Myocyte (in vitro differentiated cells): ENCODE results near the gene ZC3H18. TPM values are rescaled to one million over a fixed set of nuclear protein-coding genes. Genes with fewer than 3 reads are reported as not detected.

Source experiments
- DNase-seq: peaks from one replicate; pipeline ENCODE4 v3.0.0-alpha.2; 2012; ENCODE audit warnings: low read depth
- total RNA-seq: library from RNA; depleted of rRNA; stranded (reverse); fragments of >200 nt; gene quantifications from 2 replicates; pipeline ENCODE4 v1.2.3, GENCODE V29; 2014

Gene ZC3H18
- total RNA-seq, 1 donor from 2014 or later: 13.4 TPM

DNA sequence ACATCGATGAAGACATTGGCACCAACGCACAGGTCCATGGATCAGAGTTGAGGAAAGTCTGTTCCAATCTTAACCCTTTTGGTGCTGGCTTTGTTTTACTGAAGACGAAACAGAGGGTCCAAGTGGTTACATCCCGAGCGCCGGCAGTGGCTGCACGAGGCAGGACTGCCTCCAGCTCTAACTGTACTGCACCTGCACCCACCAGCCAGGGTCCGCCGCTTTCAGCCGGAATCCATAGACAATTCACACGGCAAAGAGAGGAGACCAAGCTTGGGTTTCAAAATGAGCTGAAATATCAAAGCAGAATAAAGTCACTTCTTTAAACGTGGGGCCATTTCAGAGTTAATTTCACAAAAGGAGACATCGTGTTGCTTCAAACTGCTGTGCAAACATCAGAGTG is 21.2 kb upstream of the ZC3H18 start:
- DNase-seq: no peak

DNA sequence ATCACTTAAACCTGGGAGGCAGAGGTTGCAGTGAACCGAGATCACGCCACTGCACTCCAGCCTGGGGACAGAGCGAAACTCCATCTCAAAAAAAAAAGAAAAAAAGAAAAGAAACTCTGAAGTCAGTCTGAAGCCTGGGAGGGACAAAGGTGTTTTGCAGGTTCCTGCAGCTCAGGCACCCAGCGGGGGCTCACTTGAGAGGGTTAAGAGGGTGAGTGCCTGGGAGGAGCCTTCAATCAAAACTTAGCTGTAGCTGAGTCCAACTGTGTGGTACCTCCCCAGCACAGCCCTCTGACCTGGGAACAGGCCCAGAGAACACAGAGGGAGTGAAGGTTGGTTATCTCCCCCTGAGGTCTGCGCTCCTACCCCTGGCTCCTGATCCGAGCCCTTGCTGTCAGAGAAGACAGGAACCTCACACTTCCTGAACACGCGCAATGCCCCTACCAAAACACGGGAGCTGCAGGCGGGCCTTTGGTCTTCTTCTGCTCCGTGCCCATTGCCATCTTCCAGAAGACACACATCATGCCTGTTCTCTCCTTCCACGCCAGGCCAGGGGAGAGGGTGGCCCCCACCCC is 20.4 kb upstream of the ZC3H18 start:
- no peak for DNase-seq

DNA sequence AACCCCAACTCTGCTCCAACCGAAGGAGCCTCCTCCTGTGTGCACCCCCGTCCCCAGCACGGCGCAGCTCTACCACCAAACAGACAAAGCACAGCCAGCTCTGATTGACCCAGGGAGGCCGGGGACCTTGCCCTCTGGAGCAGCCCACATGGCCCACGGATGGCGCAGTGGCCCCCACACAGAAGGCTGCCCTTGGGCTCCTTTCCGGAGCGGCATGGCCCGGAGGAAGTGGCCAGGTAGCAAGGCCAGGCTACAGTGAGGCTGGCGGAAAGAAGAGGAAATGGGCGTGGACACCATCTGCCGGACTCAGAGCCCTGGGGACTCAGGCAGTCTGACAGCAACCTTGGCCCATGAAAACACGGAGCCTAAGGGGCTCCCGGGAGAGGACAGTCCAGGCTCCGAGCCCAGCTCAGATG is 19.9 kb upstream of the ZC3H18 start:
- DNase-seq: no peak

DNA sequence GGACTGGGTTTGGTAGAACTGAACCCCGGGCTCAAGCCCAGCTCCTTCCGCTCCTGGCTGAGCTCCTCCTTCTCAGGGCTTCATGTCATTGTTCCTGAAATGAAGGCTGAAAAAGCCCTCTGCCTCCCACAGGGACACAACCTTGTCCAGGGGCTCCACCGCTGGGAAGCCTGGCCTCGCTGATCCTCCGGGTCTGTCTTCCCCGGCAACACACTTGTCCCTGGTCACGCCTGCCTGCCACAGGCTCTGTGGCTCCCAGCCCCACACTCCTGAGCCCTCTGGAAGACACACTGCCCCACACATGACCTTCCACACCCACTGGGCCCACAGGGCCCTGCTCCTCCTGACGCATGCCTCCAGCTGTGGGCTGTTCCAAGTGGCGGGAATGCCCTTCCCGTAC is 18.0 kb upstream of the ZC3H18 start:
- DNase-seq: no peak

DNA sequence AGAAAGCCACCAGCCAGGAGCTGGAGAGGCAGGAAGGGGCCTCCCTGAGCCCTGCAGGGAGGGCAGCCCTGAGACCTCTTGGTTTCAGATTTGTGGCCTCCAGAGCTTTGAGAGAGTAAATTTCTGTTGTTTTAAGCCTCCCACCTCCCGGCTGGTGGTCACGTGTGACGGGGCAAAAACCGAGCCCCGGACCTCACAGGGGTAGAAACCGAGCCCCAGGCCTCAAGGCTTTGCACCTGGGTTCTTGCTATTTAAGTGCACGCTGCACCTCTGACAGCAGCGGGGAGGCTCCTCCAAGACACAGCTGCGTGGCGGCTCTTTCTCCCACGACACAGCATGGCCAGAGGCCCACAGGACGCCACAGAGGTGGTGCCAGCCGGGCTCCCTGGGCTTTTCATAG is 17.4 kb upstream of the ZC3H18 start:
- no peak for DNase-seq

DNA sequence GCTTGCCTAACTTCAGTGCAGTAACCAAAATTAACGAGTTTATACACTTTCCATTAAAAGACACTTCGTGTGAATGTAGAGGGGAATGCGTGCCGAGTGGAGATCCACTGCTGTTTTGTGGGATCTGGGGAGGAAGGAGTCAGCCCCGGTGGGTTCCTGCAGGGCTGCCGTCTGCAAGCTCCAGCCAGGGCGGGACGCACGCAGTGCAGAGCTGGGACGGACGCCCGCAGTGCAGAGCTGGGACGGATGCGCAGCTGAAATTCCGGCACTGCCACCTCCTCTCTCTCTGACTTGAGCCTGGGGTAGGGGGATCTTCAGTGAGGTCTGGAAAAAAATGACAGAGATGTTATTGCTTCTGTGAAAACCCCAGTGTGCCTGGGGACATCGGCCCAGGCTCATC is 16.5 kb upstream of the ZC3H18 start:
- no peak for DNase-seq

DNA sequence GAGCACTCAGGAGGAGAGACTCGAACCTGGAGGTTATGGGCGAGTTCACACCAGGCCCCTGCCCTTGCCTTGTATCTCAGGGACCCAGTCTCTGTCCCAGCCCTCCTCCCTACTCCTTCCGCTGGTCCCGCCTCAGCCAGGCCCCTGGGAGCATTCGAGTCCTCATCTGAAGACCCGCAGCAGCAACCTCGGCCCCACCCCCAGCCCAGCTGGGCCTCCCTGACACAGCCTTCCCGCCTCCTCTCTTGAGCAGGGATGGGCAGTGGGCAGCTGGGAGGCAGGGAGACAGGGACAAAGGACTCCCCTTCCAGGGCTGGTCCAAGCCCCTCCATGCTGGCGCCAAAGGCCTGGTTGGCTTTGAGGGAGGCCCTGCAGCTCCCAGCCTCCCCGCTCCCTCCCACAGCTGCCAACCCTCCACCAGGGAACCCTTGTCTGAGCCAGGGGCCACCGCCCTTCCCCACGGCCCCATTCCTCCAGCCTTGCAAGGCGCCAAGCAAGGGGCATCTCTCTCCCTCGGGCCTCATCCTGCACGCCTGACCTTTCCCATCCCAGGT is 15.4 kb upstream of the ZC3H18 start:
- DNase-seq: no peak

DNA sequence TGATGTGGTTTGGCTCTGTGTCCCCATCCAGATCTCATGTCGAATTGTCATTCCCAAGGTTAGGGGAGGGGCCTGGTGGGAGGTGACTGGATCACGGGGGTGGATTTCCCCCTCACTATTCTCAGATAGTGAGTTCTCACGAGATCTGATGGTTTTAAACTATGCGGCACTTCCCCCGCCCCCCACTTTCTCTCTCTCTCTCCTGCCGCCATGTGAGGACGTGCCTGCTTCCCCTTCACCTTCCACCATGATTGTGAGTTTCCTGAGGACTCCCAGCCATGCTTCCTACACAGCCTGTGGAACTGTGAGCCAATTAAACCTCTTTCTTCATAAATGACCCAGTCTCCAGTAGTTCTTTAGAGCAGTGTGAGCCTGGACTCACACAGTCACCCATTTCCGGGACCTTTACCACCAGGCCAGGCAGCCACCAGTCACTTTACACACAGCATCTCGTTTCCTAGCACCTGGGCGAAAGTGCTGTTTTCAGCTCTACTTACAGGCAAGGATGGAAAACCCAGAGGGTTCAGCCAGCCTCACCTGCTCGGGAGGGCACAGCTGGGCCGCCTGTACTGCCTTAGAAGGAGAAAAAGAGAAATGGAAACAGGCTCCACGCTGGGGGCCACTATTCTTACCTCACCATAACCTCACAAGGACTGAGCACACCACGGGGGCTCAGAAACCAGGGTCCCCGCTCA is 13.8 kb upstream of the ZC3H18 start:
- no peak for DNase-seq

DNA sequence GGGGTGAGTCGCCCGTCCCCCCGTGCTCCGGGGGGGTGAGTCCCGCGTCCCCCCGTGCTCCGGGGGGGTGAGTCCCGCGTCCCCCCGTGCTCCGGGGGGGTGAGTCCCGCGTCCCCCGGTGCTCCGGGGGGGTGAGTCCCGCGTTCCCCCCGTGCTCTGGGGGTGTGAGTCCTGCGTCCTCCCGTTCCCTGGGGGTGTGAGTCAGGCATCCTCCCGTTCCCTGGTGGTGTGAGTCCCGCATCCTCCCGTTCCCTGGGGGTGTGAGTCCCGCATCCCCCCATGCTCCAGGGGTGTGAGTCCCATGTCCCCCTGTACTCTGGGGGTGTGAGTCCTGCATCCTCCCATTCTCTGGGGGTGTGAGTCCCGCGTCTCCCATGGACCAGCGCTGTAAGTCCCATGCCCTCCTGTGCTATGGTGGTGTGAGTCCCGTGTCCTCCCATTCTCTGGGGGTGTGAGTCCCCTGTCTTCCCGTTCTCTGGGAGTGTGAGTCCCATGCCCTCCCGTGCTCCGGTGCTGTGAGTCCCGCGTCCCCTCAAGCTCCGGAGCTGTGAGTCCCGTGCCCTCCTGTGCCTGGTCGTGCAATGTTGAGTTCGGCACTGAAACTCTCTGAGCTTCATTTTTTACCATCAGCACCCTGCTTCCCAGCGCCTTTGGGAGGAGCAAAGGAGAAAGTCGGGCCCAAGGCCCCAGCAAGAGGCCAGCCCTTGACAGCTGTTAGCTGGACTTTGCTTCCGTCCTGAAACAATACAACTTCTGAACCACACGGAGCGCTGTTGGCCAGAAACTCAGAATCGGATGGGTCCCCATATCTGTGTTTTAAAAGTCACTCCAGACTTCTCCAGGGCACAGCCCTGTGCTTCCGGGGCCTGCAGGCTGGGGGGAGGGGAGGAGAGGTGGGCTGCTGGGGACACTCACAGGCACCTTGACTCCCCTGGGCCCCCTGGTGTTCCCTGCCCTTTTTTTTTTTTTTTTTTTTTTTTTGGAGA is 11.5 kb upstream of the ZC3H18 start:
- DNase-seq: peak; percentile 90

DNA sequence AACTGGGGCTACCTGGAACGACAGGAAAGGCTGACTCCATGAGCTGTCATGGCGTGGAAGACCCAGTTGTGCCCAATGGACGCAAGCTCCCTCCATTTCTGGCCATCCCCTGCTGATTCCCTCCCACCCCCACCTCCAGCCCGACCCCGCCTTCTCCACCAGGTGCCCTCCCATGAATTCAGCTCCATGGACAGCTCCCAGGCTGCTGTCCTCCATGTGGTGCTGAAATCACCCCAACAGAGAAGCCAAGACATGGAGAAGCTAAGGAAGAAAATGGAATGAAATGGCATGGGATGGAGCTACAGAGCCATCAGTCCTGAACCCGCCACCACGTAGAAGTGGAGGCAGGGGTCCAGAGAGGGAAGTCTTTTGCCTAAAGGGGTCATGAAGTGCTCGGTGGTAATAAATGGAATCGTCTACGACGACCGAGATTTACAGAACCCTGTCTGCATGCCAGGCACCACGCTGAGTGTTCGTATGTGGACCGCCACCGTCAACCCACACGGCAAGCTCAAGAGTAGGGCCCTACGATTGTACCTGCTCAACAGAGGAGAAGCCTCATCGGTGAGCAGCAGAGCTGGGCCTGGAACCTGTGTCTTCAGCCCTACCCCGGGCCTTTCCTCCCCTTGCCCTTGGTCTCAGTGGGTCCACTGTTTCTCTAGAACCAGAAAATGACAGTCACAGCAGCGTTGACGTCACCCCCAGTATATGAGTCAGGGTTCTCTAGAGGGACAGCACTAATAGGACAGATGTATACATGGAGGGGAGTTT is 9.3 kb upstream of the ZC3H18 start:
- peak; percentile 53 for DNase-seq

DNA sequence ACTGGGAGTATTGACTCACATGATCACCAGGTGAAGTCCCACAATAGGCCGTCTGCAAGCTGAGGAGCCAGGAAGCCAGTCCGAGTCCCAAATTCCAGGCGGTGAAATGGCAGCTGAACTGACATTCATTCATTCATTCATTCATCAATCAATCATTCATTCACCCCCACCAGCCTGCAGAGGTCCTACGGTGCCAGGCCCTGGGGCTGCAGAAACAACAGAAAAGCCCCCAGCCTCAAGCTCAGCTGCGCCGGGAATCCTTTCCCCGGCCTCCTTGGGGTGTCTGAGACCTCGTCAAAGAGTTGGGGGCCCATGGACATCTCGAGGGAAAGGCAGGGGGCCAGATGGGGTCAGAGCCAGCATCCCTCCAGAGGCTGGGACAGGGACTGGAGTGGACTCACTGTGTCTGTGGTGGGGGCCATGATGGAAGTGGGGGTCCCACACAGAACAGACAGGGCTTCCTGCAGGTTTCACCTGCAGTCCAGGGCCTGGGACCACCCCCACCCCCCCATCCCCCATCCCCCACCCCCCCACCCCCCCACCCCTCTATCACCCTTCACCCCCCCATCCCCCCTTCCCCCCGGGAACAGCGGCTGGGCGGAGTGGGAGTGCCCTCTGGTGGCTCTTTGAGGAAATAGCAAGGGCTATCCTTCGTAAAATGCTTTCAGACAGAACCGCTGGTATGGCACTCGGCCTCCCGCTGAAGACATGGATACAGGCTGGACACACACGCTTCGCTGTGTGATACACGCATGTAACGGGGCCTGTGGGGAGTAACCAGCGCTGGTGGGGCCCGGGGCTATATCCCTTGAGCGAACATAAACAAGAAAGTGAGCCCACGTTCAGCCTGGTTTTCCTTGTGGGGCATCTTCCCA is 8.5 kb upstream of the ZC3H18 start:
- DNase-seq: peak; percentile 52

DNA sequence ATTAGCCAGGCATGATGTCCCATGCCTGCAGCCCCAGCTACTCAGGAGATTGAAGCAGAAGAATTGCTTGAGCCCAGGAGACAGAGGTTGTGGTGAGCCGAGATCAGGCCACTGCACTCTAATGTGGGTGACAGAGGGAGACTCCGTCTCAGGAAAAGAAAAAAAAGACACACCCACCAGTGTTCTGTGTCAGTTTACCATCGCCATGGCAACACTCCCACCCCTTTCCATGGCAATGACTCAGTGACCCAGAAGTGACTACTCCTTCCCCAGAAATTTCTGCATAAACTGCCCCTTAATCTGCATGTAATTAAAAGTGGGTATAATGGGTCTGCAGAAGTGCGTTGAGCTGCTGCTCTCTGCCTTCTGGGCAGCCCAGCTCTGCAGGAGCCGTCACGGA is 4.0 kb upstream of the ZC3H18 start:
- DNase-seq: peak; percentile 7

DNA sequence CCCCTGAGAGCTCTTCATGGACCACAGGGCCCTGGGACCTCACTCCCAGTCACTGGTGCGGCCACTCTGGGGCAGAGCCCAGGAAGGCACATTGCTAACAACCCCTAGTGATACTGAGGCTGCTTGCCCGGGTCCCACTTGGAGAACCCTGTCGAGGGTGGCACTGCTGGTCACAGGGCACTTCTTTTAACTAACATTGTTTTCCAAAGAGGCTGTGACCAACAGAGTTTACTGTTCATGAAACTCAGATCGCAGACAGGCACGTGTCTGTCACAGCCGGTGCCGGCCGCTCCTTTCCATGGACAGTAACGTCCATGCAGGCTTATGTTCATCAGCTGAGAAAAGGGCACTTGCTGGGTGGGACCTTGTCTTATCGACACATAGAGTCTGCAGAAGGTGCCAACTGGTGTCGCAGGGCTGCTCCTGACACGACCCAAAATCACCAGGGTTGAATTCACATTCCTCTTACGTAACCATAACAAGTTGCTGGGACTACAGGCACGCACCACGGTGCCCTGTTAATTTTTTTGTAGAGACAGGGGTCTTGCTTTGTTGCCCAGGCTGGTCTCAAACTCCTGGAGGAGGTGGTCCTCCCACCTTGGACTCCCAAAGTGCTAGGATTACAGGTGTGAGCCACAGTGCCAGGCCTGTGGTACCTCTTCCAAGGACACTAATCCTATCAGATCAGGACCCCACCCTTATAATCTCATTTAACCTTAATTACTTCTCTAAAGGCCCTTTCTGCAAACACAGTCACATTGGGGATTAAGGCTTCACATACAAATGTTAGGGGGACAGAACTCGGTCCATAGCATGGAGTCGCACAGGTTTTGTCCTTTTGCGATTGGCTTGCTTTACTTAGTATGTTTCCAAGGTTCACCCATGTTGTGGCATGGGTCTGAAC is 1.2 kb upstream of the ZC3H18 start:
- DNase-seq: no peak

DNA sequence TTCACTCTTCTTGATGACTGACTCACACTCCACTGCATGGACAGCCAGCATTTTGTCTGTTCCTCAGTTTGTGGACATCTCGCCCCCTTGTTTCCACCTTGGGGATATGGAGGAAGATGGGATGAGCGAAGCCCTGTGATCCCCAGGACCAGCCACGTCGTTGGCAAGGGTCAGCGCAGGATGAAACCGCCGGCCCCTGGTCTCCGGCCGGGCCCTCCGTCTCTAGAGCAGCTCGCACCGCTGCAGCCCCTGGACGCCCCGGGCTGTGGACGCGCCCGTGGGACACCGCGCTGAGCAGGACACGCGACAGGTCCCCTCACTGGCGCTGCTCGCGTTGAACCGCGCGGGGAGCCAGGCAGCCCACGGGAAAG is 604 bp upstream of the ZC3H18 start:
- no peak for DNase-seq

DNA sequence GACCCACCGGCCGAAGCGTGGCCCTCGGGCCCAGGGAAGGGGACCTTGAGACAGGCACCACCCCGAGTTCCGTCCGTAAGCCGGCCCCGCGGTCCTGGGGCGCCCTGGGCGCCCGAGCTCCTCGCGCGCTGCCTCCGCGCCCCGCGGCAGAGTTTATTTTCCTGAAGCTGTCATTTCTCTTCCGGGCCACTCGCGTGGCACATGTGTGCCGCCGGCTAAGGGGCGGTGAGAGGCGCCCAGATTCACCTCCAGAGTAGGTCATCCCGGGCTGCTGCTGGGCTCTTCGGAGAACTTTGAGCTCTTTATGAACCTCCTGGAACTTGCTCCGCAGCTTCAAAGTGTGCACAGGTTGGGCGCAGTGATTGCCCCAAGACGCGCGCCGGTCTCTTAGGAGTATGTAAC is 489 bp downstream of the ZC3H18 start:
- DNase-seq: peak; percentile 8

DNA sequence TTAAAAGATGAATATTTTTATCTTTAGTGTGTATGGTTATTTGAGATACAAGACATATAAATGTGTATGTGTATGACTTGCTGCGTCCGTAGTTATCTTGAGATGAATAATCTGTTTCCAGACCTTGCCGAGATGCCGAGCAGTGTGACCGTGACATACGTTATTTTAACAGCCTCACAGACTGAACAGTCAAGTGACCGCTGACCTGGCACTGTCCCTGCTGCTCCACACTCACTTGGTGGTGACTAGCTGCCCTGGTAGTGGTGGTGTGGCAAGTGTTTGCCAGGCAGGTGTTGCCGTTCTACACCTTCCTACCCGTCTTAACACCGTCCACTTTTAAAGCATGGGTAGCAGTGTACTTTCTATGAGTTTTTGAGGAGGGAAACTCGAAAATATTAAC is 5.0 kb downstream of the ZC3H18 start:
- no peak for DNase-seq

DNA sequence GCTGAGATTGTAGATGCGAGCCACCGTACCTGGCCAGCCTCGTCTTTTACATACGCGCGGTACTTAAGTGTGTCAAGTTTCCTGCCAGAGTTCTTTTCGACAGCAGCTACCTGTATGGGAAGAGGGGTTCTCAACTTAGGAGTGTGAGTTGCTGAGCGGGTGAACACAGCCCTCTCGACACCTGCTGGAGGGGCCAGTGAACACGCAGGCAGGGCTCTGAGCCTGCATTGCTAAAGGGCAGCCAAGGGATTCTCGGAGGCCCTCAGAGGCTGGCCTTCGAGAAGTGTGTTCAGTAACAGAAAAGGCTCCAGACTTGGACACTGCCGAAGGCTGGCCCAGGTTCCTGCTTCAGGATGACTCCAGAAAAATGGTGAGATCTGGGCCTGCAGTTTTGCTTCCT is 6.1 kb downstream of the ZC3H18 start:
- DNase-seq: no peak

DNA sequence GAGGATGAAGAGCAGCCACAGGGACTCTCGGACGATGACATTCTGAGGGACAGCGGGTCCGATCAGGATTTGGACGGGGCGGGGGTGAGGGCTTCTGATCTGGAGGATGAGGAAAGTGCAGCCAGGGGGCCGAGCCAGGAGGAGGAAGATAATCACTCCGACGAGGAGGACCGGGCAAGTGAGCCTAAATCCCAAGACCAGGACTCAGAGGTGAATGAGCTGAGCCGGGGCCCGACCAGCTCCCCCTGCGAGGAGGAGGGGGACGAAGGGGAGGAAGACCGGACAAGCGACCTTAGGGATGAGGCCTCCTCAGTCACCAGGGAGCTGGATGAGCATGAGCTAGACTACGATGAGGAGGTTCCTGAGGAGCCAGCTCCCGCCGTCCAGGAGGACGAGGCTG is 7.0 kb downstream of the ZC3H18 start:
- DNase-seq: no peak
